ENCODE data around the gene RIMS3.

DNA sequence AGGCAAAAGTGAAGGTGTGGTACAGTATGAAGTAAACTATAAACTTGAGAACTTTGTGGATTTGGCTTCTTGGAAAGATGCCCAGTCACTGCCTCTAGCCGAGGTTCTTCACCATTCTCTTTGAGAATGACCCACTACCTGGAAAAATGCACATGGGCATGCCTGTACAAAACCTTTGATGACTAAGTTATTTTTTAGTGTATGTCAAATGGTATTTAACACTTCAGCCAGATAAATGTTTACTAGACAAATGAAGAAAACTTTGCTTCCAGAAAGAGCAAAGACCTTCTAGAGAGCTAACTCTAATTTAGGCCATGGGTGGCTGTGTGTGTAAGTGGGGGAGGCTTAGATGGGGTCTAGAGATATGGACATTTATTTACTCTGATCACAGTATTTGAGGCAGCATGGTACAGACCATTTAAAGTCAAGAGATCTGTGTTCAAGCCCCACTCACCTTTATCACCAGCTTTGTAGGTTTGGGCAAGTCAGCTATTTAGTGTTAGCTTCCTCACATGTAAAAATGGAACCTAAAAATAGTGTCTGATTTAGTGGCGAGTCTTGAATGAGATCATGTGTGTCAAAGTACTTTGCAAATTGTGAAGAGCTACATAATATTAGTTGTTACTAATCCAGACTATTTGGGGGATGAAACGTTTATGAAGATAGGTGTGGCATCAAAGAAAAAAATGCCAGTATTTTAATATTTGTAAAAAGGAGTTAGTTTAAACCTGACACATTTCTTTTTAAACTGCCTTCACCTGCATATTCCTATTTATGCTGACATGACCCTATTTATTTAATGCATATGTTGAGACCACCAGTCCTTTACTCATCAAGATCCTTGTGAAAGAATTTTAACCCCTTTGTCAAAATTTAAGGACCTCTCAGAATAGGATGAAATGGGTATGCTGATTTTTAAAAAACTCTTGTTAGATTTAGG, 46.3 kb upstream of the RIMS3 start:
- TF ChIP-seq, protein P1, sequence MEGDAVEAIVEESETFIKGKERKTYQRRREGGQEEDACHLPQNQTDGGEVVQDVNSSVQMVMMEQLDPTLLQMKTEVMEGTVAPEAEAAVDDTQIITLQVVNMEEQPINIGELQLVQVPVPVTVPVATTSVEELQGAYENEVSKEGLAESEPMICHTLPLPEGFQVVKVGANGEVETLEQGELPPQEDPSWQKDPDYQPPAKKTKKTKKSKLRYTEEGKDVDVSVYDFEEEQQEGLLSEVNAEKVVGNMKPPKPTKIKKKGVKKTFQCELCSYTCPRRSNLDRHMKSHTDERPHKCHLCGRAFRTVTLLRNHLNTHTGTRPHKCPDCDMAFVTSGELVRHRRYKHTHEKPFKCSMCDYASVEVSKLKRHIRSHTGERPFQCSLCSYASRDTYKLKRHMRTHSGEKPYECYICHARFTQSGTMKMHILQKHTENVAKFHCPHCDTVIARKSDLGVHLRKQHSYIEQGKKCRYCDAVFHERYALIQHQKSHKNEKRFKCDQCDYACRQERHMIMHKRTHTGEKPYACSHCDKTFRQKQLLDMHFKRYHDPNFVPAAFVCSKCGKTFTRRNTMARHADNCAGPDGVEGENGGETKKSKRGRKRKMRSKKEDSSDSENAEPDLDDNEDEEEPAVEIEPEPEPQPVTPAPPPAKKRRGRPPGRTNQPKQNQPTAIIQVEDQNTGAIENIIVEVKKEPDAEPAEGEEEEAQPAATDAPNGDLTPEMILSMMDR (IDR thresholded peaks at IDR 0.05), result no peak
- TF ChIP-seq EZH2 (IDR thresholded peaks at IDR 0.05), result no peak
